Upper lobe of left lung (tissue), 4 donors: Measurements from ENCODE around the gene AMBP.

ENCODE experiments used
- EP300 ChIP-seq, 4 donors: sonication (generic); formaldehyde crosslinking; IDR thresholded peaks; one replicate each; pipeline ENCODE4 v1.5.1; 2017; ENCODE audit warnings: antibody characterized with exemption in 4 of 4, control low read depth in 2 of 4
- POLR2A ChIP-seq, 4 donors: fragments of 450-650 bp; IDR thresholded peaks; one replicate each; pipeline ENCODE4 v1.5.1; 2016 to 2017; ENCODE audit warnings: antibody characterized with exemption in 4 of 4, mild to moderate bottlenecking in 2 of 4
- POLR2AphosphoS5 ChIP-seq, 2 donors: sonication (generic); formaldehyde crosslinking; IDR thresholded peaks; one replicate each; pipeline ENCODE4 v1.5.1; 2017; ENCODE audit warnings: antibody characterized with exemption in 2 of 2
- TF ChIP-seq, protein P1 (sequence below), 6 experiments: fragments of 450-650 bp in 4 of 6; fragments of 200-600 bp in 2 of 6; sonication (generic) in 2 of 6; IDR thresholded peaks; one replicate each; pipeline ENCODE4 v1.5.1; 2016 to 2019; ENCODE audit warnings: antibody characterized with exemption in 6 of 6

DNA sequence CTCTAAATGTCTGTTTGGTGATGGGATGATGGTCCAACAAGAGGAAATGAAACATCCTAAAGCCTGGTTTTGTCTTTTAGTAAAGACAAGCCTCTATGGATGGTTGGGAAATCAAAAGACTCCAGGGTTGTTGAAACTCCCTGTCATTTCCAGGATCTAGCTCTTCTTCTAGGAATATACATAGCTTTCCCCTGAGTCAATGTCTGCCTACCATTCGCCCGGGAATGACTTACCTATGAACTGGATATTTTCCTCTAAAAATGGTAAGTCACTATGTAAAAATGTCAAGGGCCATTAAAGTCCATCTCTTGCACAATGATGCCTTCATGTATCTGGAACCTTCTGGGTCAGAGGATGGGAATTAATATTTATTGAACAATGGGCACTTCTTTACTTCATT, 32.1 kb upstream of the AMBP start:
- TF ChIP-seq, protein P1, sequence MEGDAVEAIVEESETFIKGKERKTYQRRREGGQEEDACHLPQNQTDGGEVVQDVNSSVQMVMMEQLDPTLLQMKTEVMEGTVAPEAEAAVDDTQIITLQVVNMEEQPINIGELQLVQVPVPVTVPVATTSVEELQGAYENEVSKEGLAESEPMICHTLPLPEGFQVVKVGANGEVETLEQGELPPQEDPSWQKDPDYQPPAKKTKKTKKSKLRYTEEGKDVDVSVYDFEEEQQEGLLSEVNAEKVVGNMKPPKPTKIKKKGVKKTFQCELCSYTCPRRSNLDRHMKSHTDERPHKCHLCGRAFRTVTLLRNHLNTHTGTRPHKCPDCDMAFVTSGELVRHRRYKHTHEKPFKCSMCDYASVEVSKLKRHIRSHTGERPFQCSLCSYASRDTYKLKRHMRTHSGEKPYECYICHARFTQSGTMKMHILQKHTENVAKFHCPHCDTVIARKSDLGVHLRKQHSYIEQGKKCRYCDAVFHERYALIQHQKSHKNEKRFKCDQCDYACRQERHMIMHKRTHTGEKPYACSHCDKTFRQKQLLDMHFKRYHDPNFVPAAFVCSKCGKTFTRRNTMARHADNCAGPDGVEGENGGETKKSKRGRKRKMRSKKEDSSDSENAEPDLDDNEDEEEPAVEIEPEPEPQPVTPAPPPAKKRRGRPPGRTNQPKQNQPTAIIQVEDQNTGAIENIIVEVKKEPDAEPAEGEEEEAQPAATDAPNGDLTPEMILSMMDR (IDR thresholded peaks at IDR 0.05), result no peak
- TF ChIP-seq POLR2A (IDR thresholded peaks at IDR 0.05) (no peak), POLR2AphosphoS5 (IDR thresholded peaks at IDR 0.05) (no peak), EP300 (IDR thresholded peaks at IDR 0.05) (no peak)
